ENCODE results near the gene PABPC3. TPM values are rescaled to one million over a fixed set of nuclear protein-coding genes. Genes with fewer than 3 reads are reported as not detected.

Gene PABPC3
- total and polyA plus RNA-seq, 2 of the 8 experiments (the other 6 are each of a cell fraction or from before 2014, with no cell fraction given), result 0.18 to 0.48 TPM

- TF ChIP-seq CHD7 (IDR thresholded peaks at IDR 0.05; ENCODE audit: insufficient replicate concordance, low read length), result no peak
- TF ChIP-seq POU5F1 (IDR thresholded peaks at IDR 0.05; ENCODE audit: low read depth, low read length), result no peak
- no peak for TF ChIP-seq SIN3A (conservative IDR thresholded peaks at IDR 0.05 in 1 of 2, IDR thresholded peaks at IDR 0.05 in 1 of 2; ENCODE audit: low read depth in 1 of 2, low read length in 2 of 2)
- no peak for TF ChIP-seq CBX8 (IDR thresholded peaks at IDR 0.05; ENCODE audit: borderline replicate concordance, low read depth, low read length)
These were observed 36.0 kb upstream of the PABPC3 start (continued) for GRCh38 chr13:25059958-25060357.
